Measurements from ENCODE around the gene SLC17A9.

DNA sequence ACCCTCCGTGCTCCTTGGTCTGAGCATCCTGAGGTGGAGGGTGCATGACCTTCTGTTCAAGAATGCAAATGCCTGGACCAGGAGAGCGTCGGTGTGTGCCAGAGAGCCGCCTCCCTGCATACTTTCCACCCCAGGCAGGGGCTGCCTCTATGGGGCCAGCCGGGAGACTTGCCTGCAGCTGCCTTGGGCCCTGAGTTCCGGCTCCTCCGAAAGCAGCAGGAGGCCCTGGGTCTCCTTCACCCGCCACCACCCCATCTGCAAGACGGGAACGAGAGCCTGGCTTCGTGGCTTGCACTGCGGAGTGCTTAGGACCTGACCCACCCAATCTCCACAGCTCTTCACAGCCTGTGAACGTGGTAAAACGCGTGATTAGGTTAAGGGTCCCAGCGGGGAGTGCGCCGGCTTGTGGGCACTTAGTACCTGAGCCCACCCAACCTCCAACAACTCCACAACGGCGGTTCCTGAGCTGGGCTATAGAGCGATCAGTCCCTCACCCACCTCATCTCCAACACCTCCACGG lies 37.9 kb downstream of the SLC17A9 start:
- TF ChIP-seq, protein P1, sequence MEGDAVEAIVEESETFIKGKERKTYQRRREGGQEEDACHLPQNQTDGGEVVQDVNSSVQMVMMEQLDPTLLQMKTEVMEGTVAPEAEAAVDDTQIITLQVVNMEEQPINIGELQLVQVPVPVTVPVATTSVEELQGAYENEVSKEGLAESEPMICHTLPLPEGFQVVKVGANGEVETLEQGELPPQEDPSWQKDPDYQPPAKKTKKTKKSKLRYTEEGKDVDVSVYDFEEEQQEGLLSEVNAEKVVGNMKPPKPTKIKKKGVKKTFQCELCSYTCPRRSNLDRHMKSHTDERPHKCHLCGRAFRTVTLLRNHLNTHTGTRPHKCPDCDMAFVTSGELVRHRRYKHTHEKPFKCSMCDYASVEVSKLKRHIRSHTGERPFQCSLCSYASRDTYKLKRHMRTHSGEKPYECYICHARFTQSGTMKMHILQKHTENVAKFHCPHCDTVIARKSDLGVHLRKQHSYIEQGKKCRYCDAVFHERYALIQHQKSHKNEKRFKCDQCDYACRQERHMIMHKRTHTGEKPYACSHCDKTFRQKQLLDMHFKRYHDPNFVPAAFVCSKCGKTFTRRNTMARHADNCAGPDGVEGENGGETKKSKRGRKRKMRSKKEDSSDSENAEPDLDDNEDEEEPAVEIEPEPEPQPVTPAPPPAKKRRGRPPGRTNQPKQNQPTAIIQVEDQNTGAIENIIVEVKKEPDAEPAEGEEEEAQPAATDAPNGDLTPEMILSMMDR (IDR thresholded peaks at IDR 0.05 in 2 of 3, conservative IDR thresholded peaks at IDR 0.05 in 1 of 3; ENCODE audit: borderline replicate concordance in 1 of 3, insufficient read depth in 1 of 3, low read depth in 2 of 3, low read length in 2 of 3): no peak
- TF ChIP-seq, protein P2, sequence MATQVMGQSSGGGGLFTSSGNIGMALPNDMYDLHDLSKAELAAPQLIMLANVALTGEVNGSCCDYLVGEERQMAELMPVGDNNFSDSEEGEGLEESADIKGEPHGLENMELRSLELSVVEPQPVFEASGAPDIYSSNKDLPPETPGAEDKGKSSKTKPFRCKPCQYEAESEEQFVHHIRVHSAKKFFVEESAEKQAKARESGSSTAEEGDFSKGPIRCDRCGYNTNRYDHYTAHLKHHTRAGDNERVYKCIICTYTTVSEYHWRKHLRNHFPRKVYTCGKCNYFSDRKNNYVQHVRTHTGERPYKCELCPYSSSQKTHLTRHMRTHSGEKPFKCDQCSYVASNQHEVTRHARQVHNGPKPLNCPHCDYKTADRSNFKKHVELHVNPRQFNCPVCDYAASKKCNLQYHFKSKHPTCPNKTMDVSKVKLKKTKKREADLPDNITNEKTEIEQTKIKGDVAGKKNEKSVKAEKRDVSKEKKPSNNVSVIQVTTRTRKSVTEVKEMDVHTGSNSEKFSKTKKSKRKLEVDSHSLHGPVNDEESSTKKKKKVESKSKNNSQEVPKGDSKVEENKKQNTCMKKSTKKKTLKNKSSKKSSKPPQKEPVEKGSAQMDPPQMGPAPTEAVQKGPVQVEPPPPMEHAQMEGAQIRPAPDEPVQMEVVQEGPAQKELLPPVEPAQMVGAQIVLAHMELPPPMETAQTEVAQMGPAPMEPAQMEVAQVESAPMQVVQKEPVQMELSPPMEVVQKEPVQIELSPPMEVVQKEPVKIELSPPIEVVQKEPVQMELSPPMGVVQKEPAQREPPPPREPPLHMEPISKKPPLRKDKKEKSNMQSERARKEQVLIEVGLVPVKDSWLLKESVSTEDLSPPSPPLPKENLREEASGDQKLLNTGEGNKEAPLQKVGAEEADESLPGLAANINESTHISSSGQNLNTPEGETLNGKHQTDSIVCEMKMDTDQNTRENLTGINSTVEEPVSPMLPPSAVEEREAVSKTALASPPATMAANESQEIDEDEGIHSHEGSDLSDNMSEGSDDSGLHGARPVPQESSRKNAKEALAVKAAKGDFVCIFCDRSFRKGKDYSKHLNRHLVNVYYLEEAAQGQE (IDR thresholded peaks at IDR 0.05; ENCODE audit: low read depth): no peak
- TF ChIP-seq POLR2A (IDR thresholded peaks at IDR 0.05; ENCODE audit: borderline replicate concordance, extremely low read depth, insufficient read depth, insufficient read length): no peak
